Spleen (tissue), 7 donors: ENCODE data around the gene CD1B.

ENCODE experiments used
- POLR2A ChIP-seq, 3 donors: fragments of 450-650 bp; IDR thresholded peaks; one replicate each; pipeline ENCODE4 v1.5.1; 2017; ENCODE audit warnings: antibody characterized with exemption in 3 of 3, mild to moderate bottlenecking in 1 of 3
- POLR2AphosphoS5 ChIP-seq, 3 donors: sonication (generic); formaldehyde crosslinking; IDR thresholded peaks; one replicate each; pipeline ENCODE4 v1.5.1; 2017; ENCODE audit warnings: antibody characterized with exemption in 3 of 3
- TF ChIP-seq, protein P1 (sequence below), 11 experiments: fragments of 200-600 bp in 7 of 11; fragments of 450-650 bp in 4 of 11; sonication (generic) in 4 of 11; IDR thresholded peaks in 8 of 11; conservative IDR thresholded peaks in 3 of 11; 1 replicate in 7 of 11; 2 replicates in 4 of 11; pipeline versions ENCODE4 v1.4.0 to v1.8.0; 2016 to 2021; ENCODE audit warnings: antibody characterized with exemption in 11 of 11, inconsistent platforms in 4 of 11, mild to moderate bottlenecking in 1 of 11
- donor health status: DM: no; HTN: no; CAD: no; lungs with moderate emphysema.
- donor health status: DM: no; HTN: no; CAD: no.
- donor health status: DM: no; HTN: no; CAD: no.

- TF ChIP-seq, protein P1, sequence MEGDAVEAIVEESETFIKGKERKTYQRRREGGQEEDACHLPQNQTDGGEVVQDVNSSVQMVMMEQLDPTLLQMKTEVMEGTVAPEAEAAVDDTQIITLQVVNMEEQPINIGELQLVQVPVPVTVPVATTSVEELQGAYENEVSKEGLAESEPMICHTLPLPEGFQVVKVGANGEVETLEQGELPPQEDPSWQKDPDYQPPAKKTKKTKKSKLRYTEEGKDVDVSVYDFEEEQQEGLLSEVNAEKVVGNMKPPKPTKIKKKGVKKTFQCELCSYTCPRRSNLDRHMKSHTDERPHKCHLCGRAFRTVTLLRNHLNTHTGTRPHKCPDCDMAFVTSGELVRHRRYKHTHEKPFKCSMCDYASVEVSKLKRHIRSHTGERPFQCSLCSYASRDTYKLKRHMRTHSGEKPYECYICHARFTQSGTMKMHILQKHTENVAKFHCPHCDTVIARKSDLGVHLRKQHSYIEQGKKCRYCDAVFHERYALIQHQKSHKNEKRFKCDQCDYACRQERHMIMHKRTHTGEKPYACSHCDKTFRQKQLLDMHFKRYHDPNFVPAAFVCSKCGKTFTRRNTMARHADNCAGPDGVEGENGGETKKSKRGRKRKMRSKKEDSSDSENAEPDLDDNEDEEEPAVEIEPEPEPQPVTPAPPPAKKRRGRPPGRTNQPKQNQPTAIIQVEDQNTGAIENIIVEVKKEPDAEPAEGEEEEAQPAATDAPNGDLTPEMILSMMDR (IDR thresholded peaks at IDR 0.05 in 8 of 11, conservative IDR thresholded peaks at IDR 0.05 in 3 of 11): no peak
- TF ChIP-seq POLR2AphosphoS5 (IDR thresholded peaks at IDR 0.05) (no peak), POLR2A (IDR thresholded peaks at IDR 0.05) (no peak)
Observed at GRCh38 chr1:158371188-158371953, 40.0 kb upstream of the CD1B start.
